SW480 (cell line): ENCODE measurements around the gene SNX30.

Experiments used
- DNase-seq: peaks from one replicate; pipeline ENCODE4 v3.0.0-alpha.2; 2016; ENCODE audit warnings: low spot score

SNX30 gene

DNA sequence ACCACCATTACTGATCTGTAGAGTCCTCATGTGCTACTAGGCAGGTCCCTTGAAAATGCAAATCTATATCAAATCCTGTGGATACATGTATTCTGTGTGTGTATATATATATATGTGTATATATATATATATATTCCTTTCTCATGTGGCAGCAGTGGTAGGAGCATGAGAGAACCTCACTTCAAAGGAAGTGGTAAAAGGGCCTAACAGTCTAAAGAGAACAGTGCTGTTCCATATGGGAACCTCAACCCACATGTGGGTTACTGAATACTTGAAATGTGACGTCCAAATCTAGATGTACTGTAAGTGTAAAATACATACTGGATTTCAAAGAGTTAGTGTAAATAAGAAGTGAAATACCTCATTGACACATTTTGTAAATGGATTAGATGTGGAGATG is 134.8 kb downstream of the SNX30 start:
- DNase-seq: no peak

DNA sequence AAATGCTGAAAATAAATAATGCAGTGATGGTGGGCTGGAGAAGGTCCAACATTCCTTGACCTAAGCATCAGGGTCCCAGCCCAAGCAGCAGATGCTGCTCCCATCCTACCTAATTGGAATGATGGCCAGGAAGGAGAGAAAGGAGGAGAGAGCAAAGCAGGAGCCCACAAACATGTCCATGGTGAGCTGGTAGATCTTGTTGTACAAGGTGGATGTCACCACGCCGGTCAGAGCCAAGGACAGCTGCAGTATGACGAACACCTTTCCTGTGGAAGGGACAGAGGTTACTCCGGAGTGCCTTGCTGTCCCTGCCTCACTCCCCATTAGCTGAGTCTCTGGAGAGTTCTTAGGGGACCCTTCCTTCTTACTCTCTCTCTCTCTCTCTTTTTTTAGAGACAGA is 135.8 kb downstream of the SNX30 start:
- DNase-seq: no peak

DNA sequence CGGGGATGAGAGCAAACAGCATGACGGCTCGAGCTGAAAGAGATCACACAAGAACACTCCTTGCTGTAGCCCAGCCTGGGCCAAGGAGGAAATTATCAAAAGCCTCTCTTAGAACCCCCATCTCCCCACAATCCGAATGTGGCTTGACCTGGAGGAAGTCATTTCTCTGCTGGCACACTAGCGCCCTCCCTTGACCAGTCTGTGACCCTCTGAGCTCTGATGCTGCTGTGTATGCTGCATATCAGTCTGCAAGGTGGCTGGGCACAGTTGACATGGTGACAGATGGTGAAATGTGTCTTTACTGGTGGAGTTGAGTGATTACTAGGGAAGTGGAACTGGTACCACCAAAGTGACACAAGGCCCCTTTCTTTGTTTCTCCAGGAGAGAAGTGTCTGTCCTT is 136.8 kb downstream of the SNX30 start:
- DNase-seq: no peak

DNA sequence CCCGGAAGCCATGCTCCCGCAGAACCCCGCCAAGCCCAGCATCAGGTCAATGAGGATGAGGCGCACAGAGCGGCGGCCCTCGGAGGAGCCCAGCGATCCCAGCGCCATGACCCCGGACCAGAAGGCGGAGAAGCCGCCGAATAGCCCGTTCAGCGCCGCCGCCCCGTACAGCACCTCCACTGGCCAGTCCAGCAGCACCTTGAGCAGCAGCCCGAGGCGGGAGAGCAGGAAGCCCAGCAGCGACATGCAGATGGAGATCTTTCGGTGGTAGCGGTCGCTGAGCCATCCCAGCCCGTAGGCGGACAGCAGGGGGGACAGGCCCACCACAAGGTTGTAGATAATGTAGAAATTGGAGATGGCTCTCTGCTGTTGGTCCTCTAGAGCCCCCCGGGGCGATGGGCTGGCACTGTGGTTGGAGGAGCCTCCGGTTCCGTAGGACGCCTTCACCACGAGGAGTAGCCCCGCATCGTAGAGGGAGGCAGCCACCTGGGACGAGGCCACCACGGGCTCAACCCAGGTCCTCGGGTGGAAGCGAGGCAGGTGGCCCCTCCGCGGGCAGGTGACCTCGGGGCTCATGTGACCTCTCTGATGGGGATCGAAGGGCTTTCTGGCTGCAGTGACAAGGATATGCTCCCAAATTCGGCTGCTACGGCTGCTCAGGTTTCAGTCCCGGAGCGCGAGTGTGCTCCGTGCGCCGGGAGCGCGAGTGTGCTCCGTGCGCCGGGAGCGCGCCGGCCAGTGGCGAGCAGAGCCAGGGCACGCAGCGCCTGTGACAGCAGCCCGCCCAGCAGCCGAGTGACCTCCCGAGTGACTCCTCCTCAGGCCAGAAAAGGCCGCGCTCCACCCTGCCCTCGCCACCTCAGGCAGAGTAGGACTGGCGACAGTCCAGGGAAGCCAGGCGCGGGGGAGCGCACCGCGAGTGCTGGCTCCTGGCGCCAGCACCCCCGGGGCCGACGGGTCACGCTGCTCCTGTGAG is 139.8 kb downstream of the SNX30 start, which contains the start of gene SLC46A2:
TSS of gene SLC46A2 (minus strand) at position 771 of the 976 bp plus-strand sequence. CDS start at position 576, 195 bp downstream.
- DNase-seq: no peak

DNA sequence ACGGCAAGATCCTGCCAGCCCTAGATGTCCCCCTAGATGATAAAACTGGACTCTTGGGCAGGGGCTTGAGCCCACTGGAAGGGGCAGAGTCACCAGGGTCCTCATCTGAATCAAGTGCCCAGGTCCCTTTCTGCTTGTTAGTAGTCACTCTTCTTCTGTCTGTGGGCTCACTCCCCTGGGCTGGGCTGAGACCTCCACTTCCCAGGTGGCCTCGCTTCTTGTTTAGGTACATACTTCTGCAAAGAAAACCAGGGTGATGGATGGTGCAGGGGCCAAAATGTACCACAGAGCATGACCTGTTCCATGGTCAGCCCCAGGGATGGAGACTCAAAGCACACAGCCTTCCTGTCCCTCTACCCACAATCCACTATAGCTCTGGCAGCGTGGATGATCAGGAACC is 141.0 kb downstream of the SNX30 start:
- no peak for DNase-seq

DNA sequence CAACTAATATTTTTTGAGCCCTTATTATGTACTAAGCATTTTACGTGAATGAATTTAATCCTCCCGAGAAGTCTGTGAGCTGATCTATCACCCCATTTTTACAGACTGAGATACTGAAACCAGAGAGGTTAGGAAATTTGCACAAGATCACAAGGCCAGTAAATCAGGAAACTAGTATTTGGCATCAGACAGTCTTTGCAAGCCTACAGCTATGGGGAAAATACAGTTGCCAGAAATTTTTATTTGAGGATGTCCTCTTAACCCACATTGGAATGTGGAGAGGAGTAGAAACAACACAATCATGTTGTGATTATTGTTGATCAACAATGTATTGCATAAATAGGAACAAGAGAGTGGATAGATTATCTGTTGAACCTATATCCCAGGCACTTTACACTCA is 142.4 kb downstream of the SNX30 start:
- no peak for DNase-seq

DNA sequence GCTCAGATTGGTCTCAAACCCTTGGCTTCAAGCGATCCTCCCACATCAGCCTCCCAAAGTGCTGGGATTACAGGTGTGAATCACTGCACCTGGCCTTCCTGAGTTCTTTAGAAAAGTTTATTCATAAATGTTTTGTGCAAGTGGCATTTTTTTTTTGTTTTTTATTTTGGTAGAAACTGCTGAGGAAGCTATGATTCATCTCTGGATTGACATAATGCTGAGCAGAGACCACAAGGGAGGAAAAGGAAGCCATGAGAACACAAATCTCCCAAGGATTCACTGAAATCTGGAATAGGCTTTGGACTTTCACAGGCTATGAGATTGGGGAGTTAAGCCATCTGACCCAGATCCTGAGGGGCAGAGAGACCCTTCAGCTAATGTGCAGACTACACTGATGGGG is 143.5 kb downstream of the SNX30 start:
- no peak for DNase-seq

DNA sequence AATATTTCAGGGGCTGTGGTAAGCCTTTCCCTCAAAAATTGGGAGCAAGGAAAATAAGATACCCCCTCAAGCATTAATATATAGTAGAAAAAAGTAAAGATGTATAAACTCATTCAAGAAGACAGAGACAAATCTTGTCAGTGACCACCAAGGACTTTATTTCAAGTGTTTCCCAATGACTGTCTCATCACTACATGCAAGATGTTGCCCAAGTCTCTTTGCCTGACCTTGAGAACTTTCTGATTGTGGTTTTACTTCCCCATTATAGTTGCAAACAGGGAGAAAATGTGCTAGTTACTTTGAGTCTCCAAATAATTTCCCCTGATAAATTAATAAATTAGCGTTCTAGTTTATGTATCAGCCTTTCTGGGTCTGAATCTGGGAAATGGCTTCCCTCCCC is 144.1 kb downstream of the SNX30 start:
- no peak for DNase-seq

DNA sequence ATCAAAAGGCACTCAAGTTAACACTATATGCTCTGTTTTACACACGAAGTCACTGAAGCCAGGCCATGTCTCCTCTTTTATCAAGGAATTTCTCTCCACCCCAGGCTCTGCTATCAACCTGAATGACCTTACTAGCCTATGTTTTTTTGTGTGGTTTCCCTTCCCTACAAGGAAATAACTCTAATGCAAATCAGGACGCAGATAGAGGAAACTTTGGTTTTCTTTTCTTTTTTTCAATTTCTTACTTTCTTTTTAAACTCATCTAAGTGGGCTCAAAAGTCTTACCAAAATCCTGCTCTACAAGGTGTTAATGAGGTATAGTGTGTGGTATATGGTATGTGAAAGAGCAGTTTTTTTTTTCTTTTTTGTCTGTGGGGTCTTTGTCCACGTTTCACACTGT is 145.6 kb downstream of the SNX30 start:
- DNase-seq: no peak

DNA sequence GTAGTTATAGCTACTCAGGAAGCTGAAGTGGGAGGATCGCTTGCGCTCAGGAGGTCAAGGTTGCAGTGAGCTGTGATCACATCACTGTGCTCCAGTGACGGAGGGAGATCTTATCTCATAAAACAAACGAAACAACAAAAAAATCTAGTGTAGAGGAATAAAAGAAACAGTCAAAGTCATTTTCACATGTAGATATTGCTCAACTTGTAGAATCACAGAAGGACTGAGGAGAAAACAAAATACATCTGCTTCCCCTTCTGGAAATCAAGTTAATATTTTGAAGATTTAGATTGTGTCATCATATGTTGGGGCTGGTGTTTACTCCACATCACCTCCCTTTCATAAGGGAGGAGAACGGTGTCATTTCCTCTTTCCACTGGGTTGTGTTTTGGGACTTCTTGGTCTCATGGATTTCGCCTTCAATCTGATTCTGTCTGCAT is 148.3 kb downstream of the SNX30 start:
- no peak for DNase-seq

DNA sequence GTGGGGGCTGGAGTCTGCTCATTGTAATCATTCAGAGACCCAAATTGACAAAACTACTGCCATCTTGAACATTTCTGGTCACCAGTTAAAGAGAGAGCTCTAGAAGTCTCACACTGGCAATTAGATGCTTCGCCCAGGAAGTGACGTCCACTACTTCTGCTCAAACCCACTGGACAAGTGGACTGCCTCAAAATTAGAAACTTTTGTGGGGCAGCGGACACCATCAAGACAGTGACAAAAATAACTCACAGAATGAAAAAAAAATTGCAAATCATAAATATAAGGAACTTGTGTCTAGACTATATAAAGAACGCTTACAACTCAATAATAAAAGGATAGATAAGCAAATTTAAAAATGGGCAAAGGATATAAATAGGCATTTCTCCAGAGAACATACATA is 149.9 kb downstream of the SNX30 start:
- no peak for DNase-seq

DNA sequence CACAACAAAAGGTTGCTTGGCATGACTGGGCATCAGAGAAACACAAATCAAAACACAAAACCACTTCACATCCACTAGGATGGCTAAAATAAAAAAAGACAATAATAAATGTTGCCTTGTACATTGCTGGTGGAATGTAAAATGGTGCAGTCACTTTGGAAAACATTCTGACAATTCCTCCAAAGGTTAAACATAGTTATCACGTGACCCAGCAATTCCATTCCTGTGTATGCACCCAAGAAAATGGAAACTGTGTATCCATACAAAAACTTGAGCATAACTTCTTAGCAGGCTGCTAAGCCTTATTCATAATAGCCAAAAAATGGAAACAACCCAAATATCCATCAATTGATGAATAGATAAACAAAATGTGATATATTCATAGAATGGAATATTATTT is 150.3 kb downstream of the SNX30 start:
- DNase-seq: no peak

DNA sequence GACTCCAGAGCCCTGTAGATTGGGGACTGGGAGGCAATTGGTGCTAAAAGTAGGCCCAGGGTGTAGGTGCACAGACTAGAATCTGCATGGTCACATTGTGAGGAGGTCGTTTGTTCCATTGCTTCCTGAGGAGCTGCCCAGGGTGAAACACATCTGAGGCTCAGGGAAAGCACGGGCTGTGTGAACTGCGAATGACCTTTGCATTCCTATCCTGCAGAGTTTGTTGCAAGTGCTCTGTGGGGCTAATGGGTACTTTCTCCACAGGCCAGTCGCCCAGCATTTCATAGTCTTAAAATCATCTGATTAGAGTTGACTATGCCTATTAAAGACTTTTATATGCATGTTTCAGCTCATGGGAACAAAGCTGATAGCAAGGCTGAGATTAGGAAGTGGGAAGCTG is 154.5 kb downstream of the SNX30 start:
- no peak for DNase-seq

DNA sequence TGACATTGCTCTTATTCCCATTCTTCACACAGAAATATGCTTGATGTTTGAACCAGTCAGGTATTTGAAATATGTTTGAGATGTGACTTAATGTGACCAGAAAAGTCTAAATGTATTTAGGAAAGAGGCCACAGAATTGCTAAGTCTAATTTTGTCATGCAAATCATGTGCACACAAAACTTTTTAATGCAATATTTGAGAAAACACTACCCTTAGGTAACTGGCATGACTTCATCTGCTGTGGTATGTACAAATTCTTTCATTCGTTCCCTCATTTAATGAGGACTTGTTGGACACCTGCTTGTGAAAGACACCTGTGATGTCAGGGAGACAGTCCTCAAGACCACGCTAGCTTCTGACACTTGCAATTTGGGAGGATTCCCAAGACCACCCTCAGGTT is 161.2 kb downstream of the SNX30 start:
- no peak for DNase-seq

DNA sequence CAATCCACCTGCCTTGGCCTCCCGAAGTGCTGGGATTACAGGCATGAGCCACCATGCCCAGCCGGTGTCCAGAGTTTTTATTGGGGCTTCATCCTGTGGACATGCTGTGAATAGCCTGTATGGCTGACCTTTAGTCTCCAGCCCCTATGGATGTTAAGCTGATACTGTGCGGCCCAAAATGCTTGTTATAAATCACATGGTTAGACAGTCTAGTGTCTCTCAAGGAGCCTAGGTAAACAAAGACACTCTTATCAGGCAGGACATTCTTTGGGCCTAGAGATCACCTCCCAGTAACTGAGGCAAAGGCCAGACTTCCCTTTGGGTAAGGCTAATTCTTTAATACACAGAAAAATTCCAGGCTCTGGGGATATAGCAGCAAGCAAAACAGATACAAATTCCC is 162.1 kb downstream of the SNX30 start:
- no peak for DNase-seq

DNA sequence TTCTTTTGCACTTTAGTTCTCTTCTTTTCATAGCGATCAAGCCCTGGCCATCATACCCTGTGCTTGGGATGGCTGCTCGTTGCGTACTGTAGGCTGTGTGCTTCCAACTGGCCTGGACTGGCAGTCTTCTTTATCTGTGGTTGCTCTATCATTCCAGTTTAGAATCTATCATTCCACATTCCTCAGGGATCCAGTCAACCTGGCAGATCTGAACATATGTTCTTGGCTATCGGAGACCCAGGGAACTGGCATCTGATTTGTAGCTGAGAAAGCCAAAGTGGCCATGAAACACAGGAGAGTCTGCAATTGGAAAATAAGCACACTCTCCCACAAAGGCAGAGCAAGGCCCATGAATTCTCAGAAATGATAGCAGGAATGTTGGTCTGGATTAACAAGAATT is 162.8 kb downstream of the SNX30 start:
- no peak for DNase-seq

DNA sequence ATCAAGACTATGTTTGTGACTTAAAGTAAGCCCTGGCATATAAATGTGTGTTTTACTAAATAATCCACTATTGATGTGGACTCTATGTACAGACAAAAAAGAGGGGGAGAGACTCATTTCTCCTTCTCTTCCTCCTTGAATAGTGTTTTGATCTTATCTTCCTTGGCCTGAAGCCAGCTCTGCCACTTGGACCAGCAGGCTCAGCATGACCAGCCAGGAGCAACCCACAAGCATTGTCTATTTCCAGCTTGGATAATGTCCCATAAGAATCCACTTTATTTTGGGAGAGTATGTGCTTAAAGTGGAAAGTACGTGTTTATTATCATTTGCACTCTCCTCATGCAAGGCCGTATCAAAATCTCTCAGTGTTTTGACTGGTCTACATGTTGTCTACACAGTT is 164.0 kb downstream of the SNX30 start:
- DNase-seq: no peak

DNA sequence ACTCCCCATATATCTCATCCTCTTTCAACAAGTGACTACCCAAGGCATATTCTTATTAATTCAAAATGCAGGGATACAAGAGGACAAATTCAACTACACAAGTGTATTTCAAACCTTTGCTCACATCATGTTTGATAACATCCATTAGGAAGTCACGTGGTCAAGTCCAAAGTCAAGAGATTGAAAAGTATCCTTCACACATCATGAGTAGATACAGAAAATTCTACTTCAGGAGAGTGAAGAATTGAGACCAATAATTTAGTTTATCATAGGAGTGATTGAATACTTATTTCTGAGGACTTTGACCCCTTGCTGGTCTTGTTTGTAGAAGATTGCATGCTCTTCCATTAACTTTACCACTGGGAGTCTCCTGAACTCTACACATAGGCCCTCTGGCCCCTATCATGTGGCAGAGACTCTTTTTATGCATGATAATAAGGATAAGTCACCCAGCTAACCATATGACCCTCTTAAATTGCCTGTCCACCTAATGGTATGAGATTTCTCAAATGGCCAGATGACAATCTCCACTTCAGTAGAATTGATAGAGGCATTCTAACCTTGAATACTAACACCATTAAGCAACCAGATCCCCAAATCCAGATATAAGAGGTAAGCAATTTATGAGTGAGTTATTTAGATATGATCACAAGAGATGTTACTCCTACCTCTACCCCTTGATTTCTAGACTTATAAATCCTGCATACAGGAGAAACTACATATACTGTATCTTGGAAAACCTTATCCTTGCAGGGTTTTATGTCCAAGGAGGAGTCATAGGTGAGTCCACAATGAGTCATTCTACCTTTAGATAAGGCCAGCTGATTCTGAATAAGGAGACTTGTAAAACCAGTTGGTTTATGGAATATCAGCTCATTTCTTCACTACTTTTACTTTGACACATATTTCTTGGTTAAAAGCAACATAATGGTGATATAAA is 166.8 kb downstream of the SNX30 start:
- no peak for DNase-seq

DNA sequence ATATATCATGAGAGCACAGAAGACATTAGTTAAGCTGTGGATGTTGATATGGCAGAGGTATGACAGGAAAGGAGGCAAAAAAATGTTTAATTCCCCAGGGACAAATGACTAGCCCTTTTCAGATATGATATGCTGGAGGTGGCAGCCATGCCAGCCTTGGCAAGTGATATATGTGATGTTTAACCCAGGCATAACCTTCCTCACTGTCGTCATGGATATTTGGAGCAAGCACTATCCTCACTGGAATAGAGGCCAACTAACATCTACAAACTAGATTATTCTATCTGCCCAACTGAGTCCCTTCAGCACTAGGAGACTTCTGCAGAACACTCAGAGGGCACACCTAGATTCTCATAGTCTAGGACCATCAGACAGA is 167.4 kb downstream of the SNX30 start:
- DNase-seq: no peak

DNA sequence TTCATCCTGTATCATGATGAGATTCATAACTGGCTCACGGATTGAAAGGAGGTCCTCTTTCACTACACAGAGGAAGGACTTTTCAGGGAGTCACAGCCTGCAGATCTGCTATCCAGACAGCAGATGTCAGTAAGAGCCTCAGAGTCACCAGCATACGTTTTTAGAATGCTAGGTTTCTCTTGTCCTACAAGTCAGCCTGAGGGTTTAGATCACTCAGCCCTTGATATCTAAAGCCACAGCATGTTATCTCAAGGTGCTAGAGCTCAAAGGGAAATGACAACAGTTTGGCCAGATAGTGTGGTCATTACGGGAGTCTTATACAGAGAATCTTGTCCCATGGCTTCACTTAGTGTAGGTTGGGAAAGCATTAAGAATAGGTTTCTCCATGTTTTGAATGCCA is 171.0 kb downstream of the SNX30 start:
- DNase-seq: peak; percentile 69
